ENCODE measurements around the gene MVP.

Gene MVP

GRCh38 chr16:29809031-29809747 is 11.1 kb upstream of the MVP start:
- DNase-seq (ENCODE audit: low read depth) = no peak
- no peak for TF ChIP-seq CTCF (IDR thresholded peaks at IDR 0.05; ENCODE audit: low read depth, low read length, missing control alignments)
- peak overlapping the region; percentile 89 for H3K4me3 ChIP-seq (ENCODE audit: low read depth, low read length)

- H3K4me3 ChIP-seq (ENCODE audit: low read depth, low read length) = peak overlapping the region; percentile 30
- DNase-seq (ENCODE audit: low read depth) = no peak
- no peak for TF ChIP-seq CTCF (IDR thresholded peaks at IDR 0.05; ENCODE audit: low read depth, low read length, missing control alignments)
Observed at GRCh38 chr16:29809850-29810698, 10.2 kb upstream of the MVP start.

- DNase-seq (ENCODE audit: low read depth) = no peak
- TF ChIP-seq CTCF (IDR thresholded peaks at IDR 0.05; ENCODE audit: low read depth, low read length, missing control alignments) = no peak
- peak overlapping the region; percentile 54; the same call in 1 of the 2 replicates for H3K4me3 ChIP-seq (ENCODE audit: low read depth, low read length)
Observed at GRCh38 chr16:29810699-29811169, 9.5 kb upstream of the MVP start.

- peak overlapping the region; percentile 54 for H3K4me3 ChIP-seq (ENCODE audit: low read depth, low read length)
- TF ChIP-seq CTCF (IDR thresholded peaks at IDR 0.05; ENCODE audit: low read depth, low read length, missing control alignments) = no peak
- DNase-seq (ENCODE audit: low read depth) = peak; percentile 80
Observed at GRCh38 chr16:29811170-29811895, 8.9 kb upstream of the MVP start.

GRCh38 chr16:29811896-29812665 is 8.2 kb upstream of the MVP start, which contains the start of gene PRRT2:
TSS of gene PRRT2 (plus strand) at chr16:29812193. CDS start at chr16:29813055, 862 bp downstream.
- H3K4me3 ChIP-seq (ENCODE audit: low read depth, low read length) = peak within 1 kb of the TSS; percentile 54
- TF ChIP-seq CTCF (IDR thresholded peaks at IDR 0.05; ENCODE audit: low read depth, low read length, missing control alignments) = no peak
- DNase-seq (ENCODE audit: low read depth) = no peak
